Stimulated activated CD8-positive, alpha-beta memory T cell treated with anti-CD3 and anti-CD28 coated beads, Interleukin-2, amount 100 ng/mL, for 48 hours (primary cell): ENCODE results near the gene SLMAP.
"Not testable (repeated sequence)": the region's sequence is repeated elsewhere in the genome, so short reads cannot be mapped to it uniquely, and the experiment has no call there.

Experiments used
- DNase-seq, 2 donors: peaks; one replicate each; pipeline ENCODE4 v3.0.0-alpha.2; 2020; ENCODE audit warnings: low read depth in 2 of 2

The SLMAP gene

DNA sequence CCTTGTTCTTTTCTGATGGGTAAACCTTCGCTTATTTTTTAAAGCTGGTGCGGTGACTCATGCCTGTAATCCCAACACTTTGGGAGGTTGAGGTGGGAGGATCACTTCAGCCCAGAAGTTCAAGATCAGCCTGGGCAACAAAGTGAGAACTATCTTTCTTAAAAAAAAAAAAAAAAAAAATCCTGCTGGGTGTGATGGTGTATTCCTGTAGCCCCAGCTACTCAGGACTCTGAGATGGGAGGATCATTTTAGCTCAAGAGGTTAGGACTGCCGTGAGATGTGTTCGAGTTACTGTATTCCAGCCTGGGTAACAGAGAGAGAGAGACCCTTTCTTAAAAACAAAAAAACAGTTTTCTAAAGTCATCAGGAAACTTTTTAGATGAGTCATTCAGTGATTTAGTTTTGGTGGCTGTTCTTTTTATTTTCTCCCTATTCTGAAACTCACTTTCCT lies 37.7 kb downstream of the SLMAP start:
- DNase-seq, result no peak

DNA sequence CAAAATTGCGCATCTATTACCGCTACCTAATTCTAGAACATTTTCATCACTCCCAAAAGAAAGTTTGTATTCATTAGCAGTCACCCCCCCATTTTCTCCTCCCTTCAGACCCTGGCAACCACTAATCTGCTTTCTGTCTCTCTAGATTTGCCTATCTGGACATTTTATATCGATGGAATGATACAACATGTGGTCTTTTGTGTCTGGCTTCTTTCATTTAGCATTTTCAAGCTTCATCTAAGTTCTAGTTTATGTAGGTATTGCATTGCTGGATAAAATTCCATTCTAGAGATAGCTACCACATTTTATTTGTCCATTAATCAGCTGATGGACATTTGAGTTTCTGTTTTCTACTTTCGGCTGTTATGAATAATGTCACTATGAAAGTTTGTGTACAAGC lies 38.4 kb downstream of the SLMAP start:
- DNase-seq, result no peak

DNA sequence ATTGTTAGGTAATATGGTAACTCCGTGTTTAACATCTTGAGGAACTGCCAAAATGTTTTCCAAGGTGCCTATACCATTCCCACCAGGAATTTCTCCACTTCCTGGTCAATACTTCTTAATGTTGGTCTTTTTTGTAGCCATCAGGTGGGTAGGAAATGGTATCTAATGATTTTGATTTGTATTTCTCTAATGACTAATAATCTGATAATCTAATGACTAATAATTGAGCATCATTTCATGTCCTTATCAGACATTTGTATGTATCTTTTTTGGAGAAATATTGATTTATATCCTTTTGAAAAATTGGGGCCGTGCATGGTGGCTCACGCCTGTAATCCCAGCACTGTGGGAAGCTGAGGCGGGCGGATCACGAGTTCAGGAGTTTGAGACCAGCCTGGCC lies 38.8 kb downstream of the SLMAP start:
- DNase-seq, result no peak

DNA sequence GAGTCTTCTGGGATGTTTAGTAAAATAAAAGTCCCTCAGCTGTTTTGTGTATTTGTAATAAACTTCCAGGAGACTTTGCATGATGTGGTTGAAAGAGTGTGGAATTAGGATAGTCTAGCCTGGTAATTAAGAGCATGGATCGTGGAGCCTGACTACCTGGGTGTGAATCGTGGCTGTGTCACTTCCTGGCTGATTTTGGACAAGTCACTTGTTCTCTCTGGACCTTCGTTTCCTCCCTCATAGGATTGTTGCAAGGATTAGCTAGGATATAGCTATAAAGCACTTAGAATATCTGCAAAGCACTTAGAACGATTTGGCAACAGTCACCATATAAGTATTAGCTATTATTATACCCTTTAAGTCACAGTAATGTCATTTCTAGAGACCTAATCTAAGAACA lies 40.2 kb downstream of the SLMAP start:
- no peak for DNase-seq

DNA sequence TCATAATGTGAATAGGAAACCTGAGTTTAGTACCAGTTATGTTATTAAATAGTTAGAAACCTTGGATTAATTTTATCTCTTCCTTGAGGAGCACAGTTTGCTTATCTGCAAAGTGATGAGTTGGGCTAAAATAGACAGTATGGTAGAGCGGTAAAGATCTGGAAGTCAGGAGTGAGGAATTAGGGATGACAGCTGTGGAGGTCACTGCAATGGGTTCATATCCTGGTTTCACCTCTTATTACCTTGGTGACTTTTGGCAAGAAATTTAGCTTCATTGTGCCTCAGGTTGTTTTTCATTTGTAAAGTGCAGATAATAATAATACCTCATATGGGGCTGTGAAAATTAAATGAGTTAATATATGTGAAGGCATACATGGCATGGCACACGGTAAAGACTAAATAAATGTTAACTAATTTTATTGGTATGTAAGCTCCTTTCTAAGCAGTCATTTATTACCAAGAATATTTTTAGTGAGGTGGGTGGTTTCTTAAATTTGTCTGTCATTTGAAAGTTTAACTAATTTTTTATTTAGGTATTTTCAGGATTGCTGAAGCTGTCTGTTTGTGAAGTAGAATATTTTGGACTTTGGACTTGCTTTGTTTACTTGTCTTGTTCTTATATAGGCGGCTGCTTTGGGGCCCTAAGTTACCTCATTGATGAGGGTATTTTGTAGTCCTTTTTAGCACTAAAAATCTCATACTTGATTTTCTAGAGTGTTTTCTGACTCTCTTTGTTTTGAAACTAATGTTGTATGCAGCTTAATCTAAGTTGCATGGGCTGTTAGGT lies 41.8 kb downstream of the SLMAP start:
- DNase-seq, result no peak

DNA sequence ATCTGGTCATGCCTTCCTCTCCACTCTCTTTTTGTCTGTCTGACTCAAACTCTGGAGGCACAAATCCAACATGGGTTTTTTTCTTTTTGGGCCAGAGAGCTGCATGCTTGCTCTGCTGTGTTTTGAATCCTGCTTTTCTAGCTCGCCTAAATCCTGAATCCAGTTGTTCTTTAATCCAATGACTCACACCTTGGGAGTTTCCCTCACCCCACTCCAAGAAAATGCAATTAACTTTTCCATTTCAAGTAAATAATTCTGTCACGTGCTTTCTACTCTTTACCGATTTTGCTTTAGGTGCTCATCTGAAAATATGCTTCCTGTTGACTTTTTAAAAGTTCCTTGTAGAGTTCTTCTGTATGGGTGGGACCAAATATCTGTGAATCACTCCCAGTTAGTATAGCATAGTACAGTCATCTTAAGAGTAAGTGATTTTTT lies 47.6 kb downstream of the SLMAP start:
- no peak for DNase-seq

DNA sequence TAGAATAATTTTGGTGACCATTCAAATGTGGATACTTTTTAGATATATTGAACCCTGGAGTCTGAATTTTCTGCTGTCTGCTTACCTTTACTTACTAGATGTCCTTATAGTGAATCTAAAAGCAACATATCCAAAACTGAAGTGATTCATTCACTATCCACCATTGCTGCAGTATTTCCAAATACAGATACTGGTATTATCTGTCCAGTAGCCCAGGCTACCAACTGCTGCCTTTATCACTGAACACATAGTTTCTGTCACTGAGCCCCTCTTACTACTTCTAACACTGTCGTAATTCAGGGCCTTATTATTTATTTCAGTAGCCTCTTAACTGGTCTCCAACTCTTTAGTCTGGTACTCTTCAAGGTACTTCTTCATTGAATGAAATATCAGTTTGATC lies 49.2 kb downstream of the SLMAP start:
- DNase-seq, result no peak

DNA sequence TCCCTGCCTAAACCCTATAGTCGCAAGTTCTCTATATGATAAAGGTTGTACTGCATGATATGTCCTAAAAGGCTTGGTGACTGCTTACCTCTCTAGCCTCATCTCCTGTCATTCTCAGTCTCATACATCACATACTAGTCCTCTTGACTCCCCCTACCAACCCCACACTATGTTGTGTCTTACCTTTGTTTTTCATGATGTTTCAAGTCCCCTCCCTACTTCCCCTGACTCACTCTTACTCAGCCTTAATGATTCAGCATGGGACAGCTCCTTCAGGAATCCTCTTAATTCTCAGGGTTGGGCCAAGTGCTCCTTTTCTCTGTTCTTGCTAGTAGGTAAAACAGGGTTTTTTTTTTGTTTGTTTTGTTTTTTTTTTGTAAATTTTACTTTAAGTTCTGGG lies 49.6 kb downstream of the SLMAP start:
- no peak for DNase-seq

DNA sequence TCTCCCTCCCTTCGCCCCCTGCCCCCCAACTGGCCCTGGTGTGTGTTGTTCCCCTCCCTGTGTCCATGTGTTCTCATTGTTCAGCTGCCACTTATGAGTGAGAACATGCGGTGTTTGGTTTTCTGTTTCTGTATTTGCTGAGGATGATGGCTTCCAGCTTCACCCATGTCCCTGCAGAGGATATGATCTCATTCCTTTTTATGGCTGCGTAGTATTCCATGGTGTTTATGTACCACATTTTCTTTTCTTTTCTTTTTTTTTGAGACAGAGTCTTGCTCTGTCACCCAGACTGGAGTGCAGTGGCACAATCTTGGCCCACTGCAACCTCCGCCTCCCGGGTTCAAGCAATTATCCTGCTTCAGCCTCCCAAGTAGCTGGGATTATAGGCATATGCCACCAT lies 50.1 kb downstream of the SLMAP start:
- DNase-seq, result not testable (repeated sequence)

DNA sequence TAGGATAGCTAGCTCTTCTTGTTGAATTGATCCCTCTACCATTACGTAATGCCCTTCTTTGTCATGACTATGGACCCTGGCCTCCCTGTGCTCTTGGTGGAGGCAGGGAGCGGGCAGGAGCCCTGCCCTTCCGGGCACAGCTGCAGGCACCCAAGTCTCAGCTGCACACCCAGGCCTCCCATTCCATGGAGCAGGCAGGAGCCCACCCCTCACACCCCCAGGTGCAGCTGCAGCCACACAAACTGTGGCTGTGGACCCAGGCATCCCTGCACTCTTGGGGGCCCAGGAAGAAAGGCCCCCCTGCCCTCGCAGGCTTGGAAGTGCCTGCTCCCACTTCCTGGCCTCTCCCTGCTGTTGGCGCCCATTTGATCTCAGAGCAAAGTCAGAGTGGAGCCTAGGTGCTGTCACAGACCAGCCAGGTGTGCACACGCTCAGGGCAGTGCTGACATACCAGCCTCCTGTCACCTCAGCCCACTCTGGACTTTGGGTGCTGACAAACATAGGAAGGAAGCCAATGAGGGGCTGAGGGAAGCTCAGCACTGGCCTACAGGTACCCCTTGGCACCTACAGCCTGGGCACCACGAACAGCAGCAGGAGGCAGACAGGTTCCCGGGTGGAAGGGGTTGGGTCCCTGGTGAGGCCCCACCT lies 53.0 kb downstream of the SLMAP start:
- DNase-seq, result no peak

DNA sequence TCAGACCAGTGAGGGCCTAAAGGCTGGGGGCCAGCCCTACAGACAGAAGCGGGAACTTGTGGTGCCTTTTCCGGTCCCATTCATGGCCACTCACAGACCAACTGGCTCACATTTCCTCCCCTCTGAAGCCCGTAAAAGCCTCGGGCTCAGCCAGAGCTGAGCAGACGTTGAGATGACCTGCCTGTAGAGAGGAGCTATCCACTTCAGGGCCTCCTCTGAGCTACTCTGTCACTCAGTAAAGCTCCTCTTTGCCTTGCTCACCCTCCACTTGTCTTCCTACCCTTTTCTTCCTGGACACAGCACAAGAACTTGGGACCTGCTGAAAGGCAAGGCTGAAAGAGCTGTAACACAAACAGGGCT lies 53.5 kb downstream of the SLMAP start:
- no peak for DNase-seq

DNA sequence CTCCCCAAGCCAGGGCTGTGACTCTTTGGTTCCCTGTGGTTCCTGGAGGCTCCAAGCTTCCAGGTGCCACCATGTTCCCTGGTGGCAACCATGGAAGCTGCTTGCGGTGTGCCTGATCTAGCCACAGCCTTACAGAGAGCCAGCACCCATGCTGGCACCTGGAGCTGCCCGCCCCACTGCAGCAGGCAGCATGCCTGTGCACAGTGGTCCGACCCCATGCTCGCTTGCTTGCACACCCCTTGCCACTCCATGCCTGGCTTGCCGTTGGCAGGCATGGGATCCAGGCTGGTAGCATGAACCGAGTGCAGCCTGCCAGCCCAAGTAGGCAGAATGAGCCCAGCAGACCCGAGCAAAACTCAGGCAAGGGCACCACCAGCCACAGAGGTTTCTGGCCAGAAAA lies 53.9 kb downstream of the SLMAP start:
- DNase-seq, result no peak

DNA sequence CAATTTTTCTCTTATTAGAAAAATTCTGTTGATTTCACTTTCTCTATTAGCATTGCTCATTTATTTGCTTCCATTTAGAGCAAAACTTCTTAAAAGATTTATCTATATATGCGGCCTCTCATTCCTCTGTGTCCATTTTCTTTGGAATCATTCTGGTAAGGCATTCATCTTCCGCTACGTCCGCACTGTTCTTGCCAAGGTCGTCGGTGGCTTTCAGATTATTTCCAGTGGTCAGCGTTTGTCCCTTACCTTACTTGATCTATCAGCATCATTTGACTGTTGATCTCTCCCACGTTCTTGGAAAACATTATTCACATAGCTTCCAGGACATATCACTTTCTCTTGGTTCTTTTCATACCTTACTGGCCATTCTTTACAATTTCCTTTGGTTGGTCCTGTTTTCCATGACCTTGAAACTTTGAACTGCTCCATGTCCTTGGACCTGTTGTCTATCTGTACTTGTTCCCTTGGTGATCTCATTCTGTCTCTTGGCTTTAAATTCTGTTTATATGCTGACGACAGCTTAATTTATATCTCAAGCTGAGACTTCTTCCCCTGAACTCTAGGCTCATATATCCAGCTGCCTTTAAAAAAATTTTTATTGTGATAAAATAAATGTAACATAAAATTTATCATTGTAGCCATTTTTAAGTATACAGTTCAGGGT lies 54.5 kb downstream of the SLMAP start:
- DNase-seq, result no peak

DNA sequence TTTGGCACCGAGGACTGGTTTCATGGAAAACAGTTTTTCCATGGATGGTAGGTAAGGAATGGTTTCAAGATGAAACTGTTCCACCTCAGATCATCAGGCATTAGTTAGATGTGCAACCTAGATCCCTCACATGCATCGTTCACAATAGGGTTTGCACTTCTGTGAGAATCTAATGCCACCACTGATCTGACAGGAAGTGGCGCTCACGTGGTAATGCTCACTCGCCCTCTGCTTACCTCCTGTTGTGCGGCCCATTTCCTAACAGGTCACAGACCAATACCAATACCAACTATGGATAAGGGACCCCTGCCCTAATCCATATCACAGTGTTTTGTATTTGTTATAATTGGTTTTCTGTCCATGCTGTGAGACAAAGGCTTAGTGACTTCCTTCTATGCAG lies 58.9 kb downstream of the SLMAP start:
- DNase-seq, result peak in 1 of 2 donors; percentile 7

DNA sequence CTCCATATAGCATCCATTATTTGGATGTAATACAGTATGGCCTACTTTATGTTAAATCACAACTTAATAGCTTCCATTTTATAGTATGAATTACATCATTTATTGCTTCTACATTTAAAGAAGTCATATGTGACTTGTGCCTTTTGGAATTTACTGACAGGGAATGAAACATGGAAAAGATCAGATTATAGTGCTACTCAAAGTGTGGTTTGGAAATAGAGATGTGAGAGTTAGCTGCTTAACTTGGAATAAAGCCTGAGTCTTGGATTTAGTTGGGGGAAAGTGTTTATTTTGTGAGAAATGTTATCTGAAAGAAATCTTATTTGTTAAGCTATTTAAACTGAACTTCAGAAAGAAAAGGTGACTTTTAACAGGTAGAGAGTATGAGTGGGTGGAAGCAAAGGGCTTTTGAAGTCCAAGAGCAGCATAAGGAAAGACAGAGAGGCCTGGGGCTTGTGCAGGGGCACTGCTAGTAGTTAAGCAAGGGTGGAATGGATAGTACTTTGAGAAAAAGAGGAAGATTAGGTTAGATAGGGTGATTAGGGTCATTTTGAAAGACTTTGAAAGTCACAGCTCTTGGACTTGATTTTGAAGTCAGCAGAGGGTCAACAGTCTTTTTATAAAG lies 60.5 kb downstream of the SLMAP start:
- DNase-seq, result no peak

DNA sequence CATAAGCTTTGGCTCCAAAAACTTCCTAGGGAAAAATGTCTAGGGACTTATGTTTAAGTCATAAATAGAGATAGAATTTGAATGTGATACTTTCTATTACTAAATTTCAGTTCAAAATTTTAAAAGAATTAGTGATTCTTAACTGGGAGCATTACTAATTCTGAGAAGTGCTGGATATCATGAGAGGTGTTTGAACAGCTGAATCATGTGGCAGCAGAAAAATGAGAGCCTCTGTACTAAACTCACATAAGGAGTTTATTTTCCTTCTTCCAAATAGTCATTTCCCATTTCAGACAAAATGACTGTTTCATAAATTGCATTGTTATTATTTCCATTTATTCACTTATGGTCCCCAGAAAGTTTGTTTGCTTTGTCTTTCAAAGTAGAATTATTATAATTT lies 62.7 kb downstream of the SLMAP start:
- DNase-seq, result no peak

DNA sequence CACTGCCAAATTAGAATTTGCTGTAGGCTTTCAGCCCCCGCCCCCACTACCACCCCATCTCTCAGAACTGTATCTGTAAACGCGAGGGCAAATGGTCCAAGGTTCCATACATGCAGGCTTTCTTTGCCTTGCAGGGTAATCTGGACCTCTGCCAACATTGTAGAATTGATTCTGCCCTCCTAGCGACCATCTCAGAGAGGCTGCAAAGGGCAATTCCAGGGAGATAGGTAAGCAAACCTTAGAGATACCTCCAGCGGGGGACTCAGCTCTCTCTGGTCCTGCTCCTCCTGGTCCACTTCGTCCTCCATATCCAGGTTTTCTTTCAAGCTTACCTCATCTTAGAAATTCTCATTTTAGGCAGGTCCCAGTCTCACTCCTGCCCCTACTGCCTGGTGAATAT lies 64.4 kb downstream of the SLMAP start:
- DNase-seq, result no peak

DNA sequence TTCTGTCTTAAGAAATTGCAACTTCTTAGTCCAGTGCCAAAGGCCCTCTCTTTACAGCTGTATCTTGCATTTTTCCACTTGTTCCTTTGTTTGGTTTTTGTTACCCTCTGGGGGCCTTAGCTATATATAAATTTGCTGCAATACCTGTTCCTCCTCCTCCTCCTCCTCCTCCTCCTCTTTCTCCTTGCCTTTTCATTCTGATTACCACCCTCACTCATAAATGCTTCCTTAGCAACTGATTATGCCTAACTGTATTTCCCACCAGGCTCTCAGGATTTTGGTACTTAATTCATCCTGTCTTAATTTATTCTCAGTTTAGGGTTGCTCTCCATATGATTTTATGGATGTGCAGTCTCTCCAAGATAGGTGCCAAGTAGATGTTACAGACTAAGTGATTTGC lies 65.7 kb downstream of the SLMAP start:
- DNase-seq, result no peak

DNA sequence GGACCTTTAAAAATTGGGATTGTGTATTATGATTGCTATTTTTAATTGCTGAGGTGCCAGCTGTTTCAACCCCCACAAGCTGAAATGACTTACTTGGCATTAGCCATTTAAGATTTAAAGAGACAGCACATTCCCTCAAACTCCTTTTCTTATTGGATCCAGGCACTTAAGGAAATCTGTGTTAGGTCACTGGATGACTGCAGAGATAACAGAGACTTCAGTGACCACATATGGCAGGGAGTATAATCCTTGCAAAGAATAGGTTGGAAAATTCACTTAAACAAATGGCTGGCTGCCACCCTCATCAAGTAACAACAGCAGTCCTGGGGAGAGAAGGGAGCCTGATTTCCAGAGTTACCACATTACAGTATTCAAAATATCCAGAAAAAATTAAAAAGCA lies 66.6 kb downstream of the SLMAP start:
- DNase-seq, result no peak

DNA sequence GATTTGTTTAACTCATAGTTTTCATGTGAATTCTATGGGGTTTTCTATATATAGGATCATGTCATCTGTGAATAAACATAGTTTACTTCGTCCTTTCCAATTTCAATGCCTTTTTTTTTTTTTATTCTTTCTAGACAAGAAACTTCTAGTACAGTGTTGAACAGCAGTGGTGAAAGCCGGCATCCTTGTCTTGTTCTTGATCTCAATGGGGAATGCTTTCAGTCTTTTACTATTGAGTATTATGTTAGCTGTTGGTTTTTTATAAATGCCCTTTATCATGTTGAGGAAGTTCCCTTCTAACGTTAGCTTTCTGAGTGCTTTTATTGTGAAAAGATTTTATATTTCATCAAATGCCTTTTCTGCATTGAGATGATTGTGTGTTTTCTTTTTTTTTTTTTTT lies 69.0 kb downstream of the SLMAP start:
- no peak for DNase-seq

DNA sequence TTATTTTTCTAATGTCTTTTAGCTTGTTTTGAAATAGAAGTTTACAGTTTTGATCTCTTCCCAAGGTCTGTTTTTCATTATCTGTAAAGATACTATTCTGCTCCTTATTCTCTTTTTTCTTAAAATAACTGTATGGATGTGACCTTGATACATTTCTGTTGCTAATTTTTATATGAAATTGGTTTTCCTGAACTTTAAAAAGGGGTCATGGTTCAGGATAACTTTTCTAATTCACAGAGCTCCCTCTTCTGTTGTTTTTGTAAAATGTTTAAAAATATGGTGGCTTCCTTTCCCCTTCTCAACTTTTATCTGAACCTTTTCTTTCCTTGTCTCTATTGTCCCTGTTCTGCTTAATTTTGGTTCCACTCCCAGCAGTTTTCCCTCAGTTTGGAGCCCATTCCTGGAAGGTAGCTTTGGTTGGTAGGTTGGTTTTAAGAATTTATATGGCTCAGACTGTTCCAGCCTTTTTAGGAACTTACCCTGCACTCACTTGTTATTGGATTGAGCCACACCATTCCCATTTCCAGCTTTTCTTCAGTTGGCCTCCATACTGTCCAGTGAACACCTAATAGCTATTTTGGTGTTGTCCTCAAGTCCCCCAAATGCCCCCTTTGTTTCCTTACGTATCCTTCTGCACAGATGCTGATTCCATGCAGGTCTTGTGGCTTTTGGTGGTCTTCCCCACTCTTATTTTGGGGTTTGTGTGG lies 70.3 kb downstream of the SLMAP start:
- no peak for DNase-seq
